GM23248 (cell line): ENCODE measurements around the gene PACS1. TPM values are rescaled to one million over a fixed set of nuclear protein-coding genes. Genes with fewer than 3 reads are reported as not detected.

ENCODE experiments used
- DNase-seq: peaks from one replicate; pipeline ENCODE4 v3.0.0-alpha.2; 2015
- H2AFZ ChIP-seq: fragments of 200-600 bp; sonication (generic); 2 replicates; pipeline ENCODE4 v1.6.1; 2016; ENCODE audit warnings: antibody characterized with exemption
- H3F3A ChIP-seq: fragments of 200-600 bp; sonication (generic); 2 replicates; pipeline ENCODE4 v1.6.1; 2016; ENCODE audit warnings: mild to moderate bottlenecking, antibody characterized with exemption, mixed run types; ENCODE audit not compliant: insufficient read depth
- H3K27ac ChIP-seq: fragments of 200-600 bp; sonication (generic); 2 replicates; pipeline ENCODE4 v1.5.1; 2016; ENCODE audit warnings: mild to moderate bottlenecking
- H3K27me3 ChIP-seq: fragments of 200-600 bp; sonication (generic); replicated peaks from 2 replicates; pipeline ENCODE4 v1.6.1; 2016; ENCODE audit warnings: mild to moderate bottlenecking; ENCODE audit not compliant: insufficient read depth
- H3K36me3 ChIP-seq: fragments of 200-600 bp; sonication (generic); 2 replicates; pipeline ENCODE4 v1.6.1; 2016; ENCODE audit warnings: low read depth, mild to moderate bottlenecking
- H3K4me1 ChIP-seq: fragments of 200-600 bp; sonication (generic); 2 replicates; pipeline ENCODE4 v1.6.1; 2016; ENCODE audit warnings: mild to moderate bottlenecking; ENCODE audit not compliant: insufficient read depth
- H3K4me2 ChIP-seq: fragments of 200-600 bp; sonication (generic); one replicate; pipeline ENCODE4 v1.6.1; 2016; ENCODE audit warnings: mild to moderate bottlenecking; ENCODE audit not compliant: unreplicated experiment
- H3K4me3 ChIP-seq: fragments of 200-600 bp; sonication (generic); 2 replicates; pipeline ENCODE4 v1.5.1; 2016; ENCODE audit warnings: mild to moderate bottlenecking
- H3K79me2 ChIP-seq: fragments of 200-600 bp; sonication (generic); 2 replicates; pipeline ENCODE4 v1.6.1; 2016; ENCODE audit warnings: mild to moderate bottlenecking; ENCODE audit not compliant: insufficient read depth
- H3K9ac ChIP-seq: fragments of 200-600 bp; sonication (generic); 2 replicates; pipeline ENCODE4 v1.6.1; 2016; ENCODE audit warnings: mild to moderate bottlenecking
- H3K9me2 ChIP-seq: fragments of 200-600 bp; sonication (generic); 2 replicates; pipeline ENCODE4 v1.6.1; 2016; ENCODE audit warnings: mixed run types, mild to moderate bottlenecking, moderate library complexity; ENCODE audit not compliant: insufficient read depth
- H3K9me3 ChIP-seq: fragments of 200-600 bp; sonication (generic); one replicate; pipeline ENCODE4 v1.6.1; 2017; ENCODE audit warnings: low read depth
- H4K20me1 ChIP-seq: fragments of 200-600 bp; sonication (generic); 2 replicates; pipeline ENCODE4 v1.6.0; 2016; ENCODE audit not compliant: insufficient read depth
- EZH2 ChIP-seq: fragments of 200-600 bp; sonication (generic); IDR thresholded peaks from 2 replicates; pipeline ENCODE4 v1.6.1; 2018; ENCODE audit warnings: antibody characterized with exemption, mild to moderate bottlenecking; ENCODE audit not compliant: insufficient read depth, poor library complexity, severe bottlenecking
- EZH2phosphoT487 ChIP-seq: fragments of 200-600 bp; sonication (generic); IDR thresholded peaks from 2 replicates; pipeline ENCODE4 v1.6.1; 2018; ENCODE audit warnings: antibody characterized with exemption, moderate library complexity, mild to moderate bottlenecking, low read depth; ENCODE audit not compliant: insufficient read depth
- WGBS, 2 experiments: methylation state at CpG; one replicate each; pipeline ENCODE4 v1.1.6; 2015 to 2017; ENCODE audit warnings: low lambda C conversion rate in 2 of 2, low coverage in 1 of 2; ENCODE audit errors: missing lambda C conversion rate in 2 of 2; 5-methylcytosine and 5-hydroxymethylcytosine counted together
- in situ Hi-C: fragments of 300-500 bp; cut with MboI; formaldehyde crosslinking; loops from 2 replicates; pipeline ENCODE4 v1.15.0; 2020
- polyA plus RNA-seq: library from polyadenylated mRNA; unstranded; fragments of >200 nt; fragmentation: Nextera tagmentation; extraction: Ambion mirVana; gene quantifications from 2 replicates; pipeline ENCODE4 v1.2.1, GENCODE V29; 2016
- total RNA-seq: library from RNA; depleted of rRNA; stranded (reverse); fragments of >200 nt; shearing (Covaris generic); gene quantifications from 2 replicates; pipeline ENCODE4 v1.2.3, GENCODE V29; 2014

The PACS1 gene
- total and polyA plus RNA-seq, 2 experiments from 2014 or later, result 33.2 to 48.9 TPM

DNA sequence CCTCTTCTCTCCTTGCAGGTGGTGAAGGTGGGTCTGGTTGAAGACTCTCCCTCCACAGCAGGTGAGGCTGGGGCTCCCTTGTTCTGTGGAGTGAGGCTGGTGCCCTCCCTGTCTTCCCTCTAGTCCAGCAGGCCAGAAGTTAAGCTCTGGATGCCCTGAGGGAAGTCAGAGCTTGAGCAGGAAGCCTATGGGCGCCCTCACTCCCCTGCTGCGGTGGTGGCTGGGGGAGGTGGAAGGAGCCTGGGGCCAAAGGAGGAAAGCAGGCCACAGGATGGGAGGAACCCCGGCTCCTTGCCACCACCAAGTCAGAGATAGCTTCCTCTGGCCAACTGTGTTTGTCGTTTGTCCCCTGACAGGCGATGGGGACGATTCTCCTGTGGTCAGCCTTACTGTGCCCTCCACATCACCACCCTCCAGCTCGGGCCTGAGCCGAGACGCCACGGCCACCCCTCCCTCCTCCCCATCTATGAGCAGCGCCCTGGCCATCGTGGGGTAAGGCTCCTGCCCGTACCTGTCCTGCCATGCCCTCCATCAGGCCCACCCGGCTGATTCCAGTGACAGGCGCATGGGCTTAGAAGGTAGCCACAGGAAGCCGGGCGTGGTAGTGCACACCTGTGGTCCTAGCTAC is 168.8 kb downstream of the PACS1 start:
- no peak overlapping the region for H3K27ac ChIP-seq
- H3K9ac ChIP-seq, result no peak overlapping the region
- in situ Hi-C loops, result no loop called here
- TF ChIP-seq EZH2, result no peak
- WGBS, 2 experiments, result 92 to 94% methylated on average over 16 to 17 of the region's 17 CpGs
- H2AFZ ChIP-seq, result no peak overlapping the region
- no peaks in the 10 kb centered on the region for H3K27me3 ChIP-seq
- no peaks in the 10 kb centered on the region for H4K20me1 ChIP-seq
- H3K4me3 ChIP-seq, result no peak overlapping the region
- no peaks in the 10 kb centered on the region for H3K4me1 ChIP-seq
- H3K9me3 ChIP-seq, result no peaks in the 10 kb centered on the region
- no peak overlapping the region for H3K4me2 ChIP-seq
- H3F3A ChIP-seq, result no peaks in the 10 kb centered on the region
- H3K36me3 ChIP-seq, result peaks cover 18% of the 10 kb centered on the region; the same call in 1 of the 2 replicates
- no peak for DNase-seq
- H3K79me2 ChIP-seq, result no peaks in the 10 kb centered on the region
- no peaks in the 10 kb centered on the region for H3K9me2 ChIP-seq

DNA sequence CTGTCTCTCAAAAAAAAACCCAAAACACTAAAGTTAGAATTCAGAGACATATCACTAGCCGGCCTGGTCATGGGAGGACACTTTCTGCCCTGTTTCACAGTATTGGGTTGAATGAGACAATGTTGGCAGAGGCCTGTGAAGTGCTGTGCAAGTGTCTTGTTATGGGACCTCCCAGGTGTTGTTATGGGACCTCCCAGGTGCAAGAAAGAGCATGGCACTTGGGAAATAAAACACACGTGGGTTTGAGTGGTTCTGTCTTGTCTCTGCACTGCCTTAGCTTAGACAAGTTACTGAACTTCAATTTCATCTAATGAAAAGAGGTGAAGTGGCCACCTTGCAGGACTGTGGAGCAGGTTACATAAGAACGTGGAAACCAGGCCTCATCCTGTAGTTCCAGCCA is 169.4 kb downstream of the PACS1 start:
- H2AFZ ChIP-seq, result no peak overlapping the region
- no peaks in the 10 kb centered on the region for H3K9me2 ChIP-seq
- H3K27me3 ChIP-seq, result no peaks in the 10 kb centered on the region
- H3K4me1 ChIP-seq, result no peaks in the 10 kb centered on the region
- H3K9ac ChIP-seq, result no peak overlapping the region
- H3K4me2 ChIP-seq, result no peak overlapping the region
- no peak overlapping the region for H3K27ac ChIP-seq
- 56 to 68% methylated on average over 3 of the region's 3 CpGs for WGBS, 2 experiments
- in situ Hi-C loops, result no loop called here
- no peak overlapping the region for H3K4me3 ChIP-seq
- no peak for DNase-seq
- H4K20me1 ChIP-seq, result no peaks in the 10 kb centered on the region
- no peak for TF ChIP-seq EZH2
- TF ChIP-seq EZH2phosphoT487, result no peak
- H3K79me2 ChIP-seq, result no peaks in the 10 kb centered on the region
- no peaks in the 10 kb centered on the region for H3K9me3 ChIP-seq
- peaks cover 13% of the 10 kb centered on the region; the same call in 1 of the 2 replicates for H3K36me3 ChIP-seq
- no peaks in the 10 kb centered on the region for H3F3A ChIP-seq

DNA sequence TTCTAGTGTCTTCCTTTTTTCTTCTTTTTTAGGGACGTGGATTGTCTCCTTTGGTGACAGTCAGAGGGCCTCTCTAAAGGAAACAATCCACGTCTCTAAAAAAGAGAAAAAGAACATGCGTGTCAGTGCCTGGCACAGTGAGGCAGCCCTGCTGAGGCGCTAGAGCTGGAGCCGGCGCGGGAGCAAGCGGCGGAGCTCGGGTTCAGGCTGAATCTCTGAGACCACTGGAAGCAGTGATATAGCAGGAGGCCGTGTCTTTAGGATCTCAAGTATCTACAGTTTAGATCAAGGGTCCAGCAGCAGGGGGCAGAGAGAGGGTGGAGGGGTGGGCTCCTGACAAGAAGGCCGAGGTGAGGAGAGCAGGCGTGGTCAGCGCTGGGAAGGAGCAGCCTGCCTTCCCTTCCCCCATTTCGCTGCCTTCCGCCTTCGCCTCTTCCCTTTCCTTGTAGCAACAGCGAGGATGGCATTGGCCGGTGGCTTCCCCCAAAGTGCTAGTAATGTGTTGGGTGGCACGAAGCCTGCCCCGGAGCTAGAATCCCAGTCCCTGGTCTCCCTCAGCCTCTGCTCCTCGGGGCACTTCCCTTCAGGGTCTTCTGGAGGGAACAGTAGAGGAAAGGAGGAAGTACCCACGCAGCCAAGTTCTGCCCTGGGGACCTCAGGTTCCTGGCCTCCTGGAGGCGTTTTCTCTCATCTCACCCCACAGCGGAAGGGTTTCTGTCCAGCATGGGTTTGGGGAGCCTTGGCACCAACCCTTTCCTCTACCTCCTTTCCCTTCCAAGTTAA is 170.1 kb downstream of the PACS1 start:
- Histone ChIP-seq H3K79me2 (no peaks in the 10 kb centered on the region), H3K27ac (no peak overlapping the region), H3K36me3 (peaks cover 9% of the 10 kb centered on the region; the same call in 1 of the 2 replicates), H3K4me1 (no peaks in the 10 kb centered on the region), H4K20me1 (no peaks in the 10 kb centered on the region), H3K4me2 (no peak overlapping the region), H3K27me3 (no peaks in the 10 kb centered on the region), H3K4me3 (no peak overlapping the region), H3F3A (no peaks in the 10 kb centered on the region), H3K9ac (no peak overlapping the region), H3K9me3 (no peaks in the 10 kb centered on the region), H3K9me2 (no peaks in the 10 kb centered on the region), H2AFZ (no peak overlapping the region)
- DNase-seq, result no peak
- in situ Hi-C loops, result no loop called here
- TF ChIP-seq EZH2 (no peak), EZH2phosphoT487 (no peak)
- WGBS, 2 experiments, result 86 to 87% methylated on average over 22 to 25 of the region's 25 CpGs

DNA sequence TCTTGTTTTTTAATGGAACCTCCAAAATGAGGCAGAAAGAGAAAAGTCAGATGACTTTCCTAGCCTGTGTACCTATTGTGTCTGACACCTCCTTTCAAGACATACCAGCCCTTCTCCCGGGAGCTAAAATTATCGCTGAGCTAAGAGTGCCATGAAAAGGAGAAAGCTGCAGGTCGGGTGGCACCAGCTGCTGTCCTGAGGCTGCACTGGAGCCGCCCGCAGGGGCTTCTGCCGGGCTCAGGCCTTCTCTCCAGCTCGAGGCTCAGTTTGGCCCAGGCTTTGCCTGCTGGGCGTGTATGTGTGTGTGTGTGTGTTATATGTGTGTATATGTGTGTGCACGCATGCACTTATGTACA is 170.7 kb downstream of the PACS1 start:
- Histone ChIP-seq H3K27me3 (no peaks in the 10 kb centered on the region), H3K4me1 (no peaks in the 10 kb centered on the region), H3K9ac (no peak overlapping the region), H3K79me2 (no peaks in the 10 kb centered on the region), H3K4me3 (no peak overlapping the region), H3K9me2 (no peaks in the 10 kb centered on the region), H2AFZ (no peak overlapping the region), H3K36me3 (peaks cover 8% of the 10 kb centered on the region; the same call in 1 of the 2 replicates), H3K4me2 (no peak overlapping the region), H3K27ac (no peak overlapping the region), H4K20me1 (no peaks in the 10 kb centered on the region), H3F3A (no peaks in the 10 kb centered on the region), H3K9me3 (no peaks in the 10 kb centered on the region)
- 87 to 90% methylated on average over 9 of the region's 9 CpGs for WGBS, 2 experiments
- DNase-seq, result no peak
- TF ChIP-seq EZH2, result no peak
- in situ Hi-C loops, result no loop called here
